ENCODE measurements around the gene RTL9.

RTL9 gene

DNA sequence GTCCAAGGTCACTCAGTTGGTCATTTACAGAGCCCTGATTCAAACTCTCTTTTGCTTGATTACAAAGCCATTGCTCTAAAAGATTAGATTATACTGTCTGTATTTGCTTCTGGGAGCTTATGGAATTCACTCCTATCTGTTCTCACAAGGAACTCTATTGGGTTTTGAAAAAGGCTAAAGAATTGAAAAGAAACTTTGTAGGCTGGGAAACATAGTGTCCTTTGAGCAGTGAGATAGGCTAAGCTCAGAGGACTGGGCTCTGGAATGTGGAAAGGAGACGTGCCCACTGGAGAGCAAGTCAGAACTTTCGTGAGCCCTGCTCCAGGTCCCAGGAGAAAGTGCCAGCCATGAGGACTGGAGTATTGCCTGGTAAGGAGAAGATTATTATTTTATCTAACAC is at the start of gene RTL9:
Gene RTL9, plus strand, starts transcription at position 301 of the 400 bp plus-strand sequence. CDS start 91,770 bp downstream, outside the sequence.
- no peak for DNase-seq
- no peaks in the 10 kb centered on the region for H3K27me3 ChIP-seq
- no peaks in the 10 kb centered on the region for H3K9me3 ChIP-seq
- H3K4me1 ChIP-seq: no peaks in the 10 kb centered on the region
- H3K27ac ChIP-seq: no peak within 1 kb of the TSS
- intact Hi-C loops (cut with DNase I; ENCODE audit: low total_unique reads): no loop called here
- H3K4me3 ChIP-seq: no peak within 1 kb of the TSS
- no peaks in the 10 kb centered on the region for H3K36me3 ChIP-seq
- TF ChIP-seq, protein P1, sequence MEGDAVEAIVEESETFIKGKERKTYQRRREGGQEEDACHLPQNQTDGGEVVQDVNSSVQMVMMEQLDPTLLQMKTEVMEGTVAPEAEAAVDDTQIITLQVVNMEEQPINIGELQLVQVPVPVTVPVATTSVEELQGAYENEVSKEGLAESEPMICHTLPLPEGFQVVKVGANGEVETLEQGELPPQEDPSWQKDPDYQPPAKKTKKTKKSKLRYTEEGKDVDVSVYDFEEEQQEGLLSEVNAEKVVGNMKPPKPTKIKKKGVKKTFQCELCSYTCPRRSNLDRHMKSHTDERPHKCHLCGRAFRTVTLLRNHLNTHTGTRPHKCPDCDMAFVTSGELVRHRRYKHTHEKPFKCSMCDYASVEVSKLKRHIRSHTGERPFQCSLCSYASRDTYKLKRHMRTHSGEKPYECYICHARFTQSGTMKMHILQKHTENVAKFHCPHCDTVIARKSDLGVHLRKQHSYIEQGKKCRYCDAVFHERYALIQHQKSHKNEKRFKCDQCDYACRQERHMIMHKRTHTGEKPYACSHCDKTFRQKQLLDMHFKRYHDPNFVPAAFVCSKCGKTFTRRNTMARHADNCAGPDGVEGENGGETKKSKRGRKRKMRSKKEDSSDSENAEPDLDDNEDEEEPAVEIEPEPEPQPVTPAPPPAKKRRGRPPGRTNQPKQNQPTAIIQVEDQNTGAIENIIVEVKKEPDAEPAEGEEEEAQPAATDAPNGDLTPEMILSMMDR (IDR thresholded peaks at IDR 0.05): no peak

DNA sequence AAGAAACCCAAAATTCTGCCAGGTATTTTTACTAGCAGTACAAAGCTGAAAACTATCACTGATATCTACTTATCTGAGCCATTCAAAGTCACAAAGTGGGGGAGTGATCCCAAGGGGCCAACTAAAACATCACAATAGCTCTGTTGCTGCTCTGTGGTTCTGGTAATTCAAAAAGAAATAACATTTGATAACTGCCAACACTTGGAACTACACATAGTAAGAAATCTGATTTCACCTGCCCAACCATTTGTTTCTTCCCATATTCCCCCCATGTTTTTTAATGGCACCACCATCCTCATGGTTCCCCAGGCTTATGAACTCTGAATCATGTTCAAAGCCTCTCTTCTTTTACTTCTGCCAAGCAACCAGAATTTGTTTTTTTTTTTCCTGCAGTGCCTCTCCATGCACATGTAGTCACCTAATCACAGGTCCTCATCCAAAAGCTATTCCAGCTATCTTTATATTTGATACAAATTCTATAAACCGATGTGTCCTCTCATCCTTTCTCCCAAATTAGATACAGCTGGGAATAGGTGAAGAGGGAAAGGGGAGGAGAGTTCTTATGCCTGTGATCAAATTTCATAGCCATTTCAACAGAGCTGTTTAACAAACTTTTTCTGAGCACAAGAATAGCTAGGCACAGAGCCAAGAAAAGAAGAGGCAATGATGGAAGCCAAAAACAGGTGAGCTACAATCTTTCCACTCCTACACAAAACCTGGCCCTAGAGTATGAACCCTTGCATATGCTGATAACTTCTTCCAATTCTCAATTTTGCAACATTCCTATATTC is 48.5 kb upstream of the RTL9 start:
- intact Hi-C loops (cut with DNase I; ENCODE audit: low total_unique reads): no loop called here
- no peaks in the 10 kb centered on the region for H3K27me3 ChIP-seq
- no peak for DNase-seq

DNA sequence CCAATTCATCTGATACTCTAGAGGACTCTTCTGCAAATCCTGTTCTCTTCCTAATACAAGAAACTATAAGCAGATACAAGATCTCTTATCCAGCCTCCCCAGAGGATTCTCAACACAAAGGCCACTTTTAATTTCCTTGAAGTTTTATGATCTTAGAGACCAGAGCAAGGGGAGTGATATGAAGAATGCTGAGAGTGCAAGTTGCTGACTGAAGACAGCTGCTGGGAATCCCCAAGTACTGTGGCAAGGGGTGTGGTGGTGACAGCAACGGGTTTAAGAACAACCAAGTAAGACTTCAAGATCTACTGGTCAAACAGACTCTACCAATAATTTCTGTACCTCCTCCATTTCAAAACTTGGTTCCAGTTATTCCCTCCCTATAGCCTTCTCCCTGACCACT is 47.8 kb upstream of the RTL9 start:
- Histone ChIP-seq H3K4me1 (no peaks in the 10 kb centered on the region), H3K9me3 (no peaks in the 10 kb centered on the region), H3K27me3 (no peaks in the 10 kb centered on the region), H3K27ac (no peak overlapping the region), H3K4me3 (no peak overlapping the region), H3K36me3 (no peaks in the 10 kb centered on the region)
- intact Hi-C loops (cut with DNase I; ENCODE audit: low total_unique reads): no loop called here
- no peak for DNase-seq
- TF ChIP-seq, protein P1 (IDR thresholded peaks at IDR 0.05): no peak

More for the DNA sequence above, 48.5 kb upstream of the RTL9 start:
- no peak overlapping the region for H3K27ac ChIP-seq
- no peak overlapping the region for H3K4me3 ChIP-seq
- no peaks in the 10 kb centered on the region for H3K9me3 ChIP-seq
- TF ChIP-seq, protein P1 (IDR thresholded peaks at IDR 0.05): no peak
- no peaks in the 10 kb centered on the region for H3K36me3 ChIP-seq
- H3K4me1 ChIP-seq: no peaks in the 10 kb centered on the region

DNA sequence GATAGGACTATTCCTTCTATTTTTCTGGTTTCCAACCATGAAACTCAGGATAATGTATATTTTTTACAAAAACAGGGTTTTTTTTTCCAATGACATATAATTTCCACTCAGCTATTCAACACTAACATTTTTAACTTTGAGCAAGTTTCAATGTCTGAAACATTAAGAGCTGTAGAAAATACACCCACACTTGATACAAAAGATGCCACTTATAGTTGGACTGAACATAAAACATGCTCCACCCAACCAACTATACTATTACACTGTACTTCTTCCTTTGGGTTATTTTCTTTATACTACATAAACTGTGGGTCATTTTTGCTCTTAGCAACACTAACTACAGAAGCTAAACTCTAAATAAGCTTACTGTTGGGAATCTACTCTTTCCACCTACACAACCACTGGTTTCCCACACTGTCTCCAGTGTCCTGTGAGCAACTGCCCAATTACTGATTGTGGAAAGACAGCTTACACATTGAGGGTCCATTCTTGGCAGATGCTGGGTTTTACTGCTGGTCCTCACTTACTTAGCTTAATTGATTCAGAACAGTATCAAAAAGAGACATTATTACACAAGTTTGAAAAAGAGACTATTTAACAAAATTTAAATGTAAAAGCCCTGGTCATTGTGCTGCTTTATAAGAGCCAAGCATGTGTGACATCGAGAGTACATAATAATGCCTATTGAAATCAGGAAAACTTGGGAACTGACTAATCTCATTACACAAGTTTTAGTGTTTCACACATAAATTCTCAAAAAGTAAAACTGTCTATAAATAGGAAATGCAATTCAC is 47.0 kb upstream of the RTL9 start:
- no peak for DNase-seq
- Histone ChIP-seq H3K4me3 (no peak overlapping the region), H3K36me3 (no peaks in the 10 kb centered on the region), H3K9me3 (no peaks in the 10 kb centered on the region), H3K27ac (no peak overlapping the region), H3K27me3 (no peaks in the 10 kb centered on the region), H3K4me1 (no peaks in the 10 kb centered on the region)
- intact Hi-C loops (cut with DNase I; ENCODE audit: low total_unique reads): no loop called here
- TF ChIP-seq, protein P1 (IDR thresholded peaks at IDR 0.05): no peak

DNA sequence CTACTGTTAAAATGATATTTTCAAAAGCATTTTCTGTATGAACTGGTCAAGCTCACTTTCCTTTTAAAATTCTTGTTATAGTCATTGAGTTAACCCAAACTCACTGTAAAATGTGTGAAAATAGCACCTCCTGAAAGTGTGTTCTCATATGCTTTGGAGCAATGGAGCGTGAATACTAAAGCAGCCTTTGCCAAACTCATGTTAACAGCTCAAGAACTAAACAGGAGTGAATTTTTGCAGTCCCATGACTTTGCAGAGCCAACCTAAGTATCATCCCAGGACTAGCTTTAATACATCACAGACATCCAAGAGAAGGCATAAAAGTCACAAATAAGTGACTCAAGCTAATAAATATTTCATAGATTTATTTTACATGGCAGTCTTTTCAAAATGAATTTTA is 43.1 kb upstream of the RTL9 start:
- Histone ChIP-seq H3K4me3 (no peak overlapping the region), H3K9me3 (no peaks in the 10 kb centered on the region), H3K36me3 (no peaks in the 10 kb centered on the region), H3K27me3 (no peaks in the 10 kb centered on the region), H3K4me1 (no peaks in the 10 kb centered on the region), H3K27ac (no peak overlapping the region)
- TF ChIP-seq, protein P1 (IDR thresholded peaks at IDR 0.05): no peak
- DNase-seq: no peak
- intact Hi-C loops (cut with DNase I; ENCODE audit: low total_unique reads): no loop called here

Measured in tibial artery (tissue), 4 donors.